Stimulated activated CD4-positive, alpha-beta T cell treated with anti-CD3 and anti-CD28 coated beads, Interleukin-15, amount 100 ng/mL, for 24 hours (primary cell): ENCODE data around the gene WDFY4.

Source experiments
- DNase-seq: peaks from one replicate; pipeline ENCODE4 v3.0.0-alpha.2; 2020

WDFY4 gene

DNA sequence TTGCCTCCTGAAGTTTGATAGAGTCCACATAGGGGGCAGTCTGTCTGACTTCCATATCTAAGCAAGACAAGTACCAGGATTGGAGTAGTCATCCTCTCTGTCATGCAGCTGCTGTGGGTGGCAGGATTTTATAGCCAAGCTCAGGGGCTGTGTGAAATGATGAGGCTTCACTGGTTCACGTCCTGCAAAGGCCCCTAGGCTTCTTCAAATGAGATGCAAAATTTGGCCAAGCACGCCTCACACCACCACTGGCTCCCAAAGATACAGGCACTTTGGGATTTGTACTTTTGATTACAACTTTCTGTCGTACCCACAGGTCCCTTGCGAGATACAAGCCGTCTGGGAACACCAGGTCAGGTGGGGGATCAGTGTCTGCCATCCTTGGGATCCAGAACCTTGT, 67.1 kb downstream of the WDFY4 start:
- no peak for DNase-seq

DNA sequence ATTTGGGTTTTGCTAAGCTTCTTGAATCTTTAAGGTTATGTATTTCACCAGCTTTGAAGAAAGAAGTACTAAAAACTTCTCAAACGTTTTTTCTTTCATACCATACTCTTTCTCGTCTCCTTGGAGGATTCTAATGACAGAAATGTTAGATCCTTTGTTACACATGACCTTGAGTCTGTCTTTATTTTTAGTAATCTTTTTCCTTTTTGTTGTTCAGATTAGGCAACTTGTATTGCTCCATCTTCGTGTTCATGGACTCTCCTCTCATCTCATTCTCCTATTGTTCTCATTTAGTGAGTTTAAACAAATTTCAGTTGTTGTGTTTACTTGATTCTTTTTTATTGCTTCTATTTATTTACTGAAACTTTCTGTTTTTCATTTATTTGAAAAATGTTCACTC, 73.7 kb downstream of the WDFY4 start:
- DNase-seq = no peak

DNA sequence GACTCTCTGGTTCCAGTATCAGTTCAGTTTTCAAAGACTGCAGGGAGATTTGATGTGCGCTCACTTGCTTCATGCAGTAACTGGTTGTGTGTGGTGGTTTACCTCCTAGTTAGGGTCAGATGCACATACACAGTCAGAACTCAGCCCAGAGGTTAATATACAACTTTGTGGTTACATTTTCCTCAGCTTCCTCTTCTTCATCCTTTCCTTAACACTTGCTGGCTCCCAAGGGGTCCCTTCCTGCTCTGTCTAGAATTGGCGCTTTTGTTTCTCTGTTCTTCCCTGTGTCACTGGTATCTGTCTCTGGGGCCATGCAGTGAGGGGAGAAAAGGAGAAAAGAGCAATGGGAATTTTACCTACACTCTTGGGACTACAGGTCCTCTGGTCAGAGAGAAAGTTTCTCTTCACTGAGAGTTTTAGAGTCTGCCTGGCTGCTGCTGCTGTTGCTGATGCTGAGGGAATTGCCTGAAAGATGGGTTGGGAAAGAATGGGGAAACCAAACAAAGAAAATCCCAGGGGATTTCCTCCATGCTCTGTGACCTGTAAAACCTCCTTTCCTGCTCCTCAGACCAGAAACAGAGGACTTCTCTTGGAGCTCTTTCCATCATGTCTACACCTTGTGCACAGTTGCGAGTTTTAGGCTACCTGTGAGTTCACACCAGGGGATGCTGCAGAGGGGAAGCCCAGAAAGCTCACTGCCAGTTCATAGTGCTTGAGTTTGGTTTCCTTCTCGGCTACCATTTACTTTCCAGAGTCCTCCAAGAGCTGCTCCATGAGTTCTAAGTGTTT, 74.6 kb downstream of the WDFY4 start:
- no peak for DNase-seq

DNA sequence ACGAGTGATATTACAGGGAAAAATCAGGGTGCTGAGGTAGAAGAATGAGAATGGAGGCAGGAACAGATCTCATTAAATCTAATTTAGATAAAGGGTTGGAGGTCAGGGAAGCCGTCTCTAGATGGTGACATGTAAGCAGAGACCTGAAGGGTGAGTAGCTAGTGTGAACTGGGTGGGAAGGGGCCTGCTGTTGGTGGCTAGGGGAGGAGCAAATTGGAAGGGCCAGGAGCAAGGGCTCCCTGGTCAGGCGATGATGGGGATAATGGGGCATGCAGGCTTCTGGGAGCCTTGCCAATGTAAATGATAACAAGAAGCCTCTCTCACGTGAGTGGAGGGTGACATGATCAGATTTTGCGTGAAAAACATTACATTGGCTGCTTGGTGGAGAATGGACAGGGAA, 76.3 kb downstream of the WDFY4 start:
- no peak for DNase-seq

DNA sequence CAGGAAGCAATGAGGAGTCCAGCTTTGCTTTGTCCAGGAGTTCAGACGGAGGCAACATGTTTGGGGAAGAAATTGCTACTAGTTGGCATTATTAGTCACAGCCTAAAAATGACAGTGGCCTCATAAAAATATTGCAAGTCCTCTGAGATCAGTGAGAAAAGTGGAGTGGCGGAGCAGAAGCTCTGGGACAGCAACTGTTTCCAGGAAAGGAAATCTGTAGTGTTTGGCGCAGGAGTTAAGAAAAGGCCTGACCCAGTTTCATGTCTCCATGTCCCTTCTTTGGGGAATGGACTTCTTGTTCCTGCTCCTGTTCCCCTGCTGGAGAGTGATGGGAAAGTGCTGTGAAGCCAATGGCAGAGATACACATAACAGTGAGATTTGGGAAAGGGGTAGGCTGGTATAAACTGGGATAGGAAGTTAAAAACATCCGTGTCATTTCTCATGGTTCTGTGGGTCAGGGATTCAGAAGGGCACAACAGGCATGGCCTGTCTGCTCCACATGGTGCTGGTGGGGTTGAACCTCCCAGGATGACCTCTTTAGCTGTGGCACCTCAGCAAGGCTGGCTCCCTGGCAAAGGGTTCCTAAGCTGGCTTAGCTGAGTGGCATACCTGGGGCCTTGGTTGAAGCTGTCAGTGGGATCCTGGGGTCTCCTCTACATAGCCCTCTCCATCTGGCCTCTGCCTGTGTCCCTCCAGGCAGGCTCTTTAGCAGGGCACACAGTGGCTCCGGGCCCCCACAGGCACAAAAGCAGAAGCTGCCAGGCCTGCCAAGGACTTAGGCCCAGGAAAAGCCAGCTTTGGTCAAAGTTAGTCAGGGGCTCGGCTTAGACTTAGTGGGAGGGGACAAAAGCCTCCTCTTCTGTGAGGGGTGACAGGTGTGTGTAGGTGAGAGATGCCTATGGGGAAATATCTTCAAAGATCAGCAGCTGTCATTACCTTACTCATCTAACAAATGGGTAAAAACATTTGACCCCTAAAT, 77.7 kb downstream of the WDFY4 start:
- DNase-seq = no peak

DNA sequence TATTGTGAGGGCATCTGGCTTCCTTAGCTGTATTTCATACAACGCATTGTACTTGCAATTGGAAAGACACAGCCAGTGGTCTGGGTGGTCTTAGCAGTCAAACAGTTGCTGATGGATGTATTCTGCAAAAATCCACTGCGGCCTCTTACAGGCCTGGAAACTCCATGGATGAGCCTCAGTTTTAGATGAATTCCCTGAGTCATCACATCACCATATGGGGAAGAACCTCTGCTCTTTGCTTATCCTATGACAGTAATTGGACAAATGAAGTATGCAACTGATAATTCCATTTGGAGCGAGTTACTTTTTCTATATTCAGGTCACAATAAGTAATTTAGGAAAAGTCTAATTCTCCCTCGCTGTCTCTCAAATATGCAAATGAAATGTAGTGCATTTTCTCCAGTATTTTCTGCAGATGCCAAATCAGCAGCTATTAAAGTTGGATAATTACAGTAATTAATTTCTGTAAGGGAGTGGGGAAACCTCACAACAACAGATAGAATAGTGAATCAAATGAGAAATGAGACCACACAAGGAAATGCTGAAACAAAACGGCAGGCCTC, 78.8 kb downstream of the WDFY4 start:
- no peak for DNase-seq

DNA sequence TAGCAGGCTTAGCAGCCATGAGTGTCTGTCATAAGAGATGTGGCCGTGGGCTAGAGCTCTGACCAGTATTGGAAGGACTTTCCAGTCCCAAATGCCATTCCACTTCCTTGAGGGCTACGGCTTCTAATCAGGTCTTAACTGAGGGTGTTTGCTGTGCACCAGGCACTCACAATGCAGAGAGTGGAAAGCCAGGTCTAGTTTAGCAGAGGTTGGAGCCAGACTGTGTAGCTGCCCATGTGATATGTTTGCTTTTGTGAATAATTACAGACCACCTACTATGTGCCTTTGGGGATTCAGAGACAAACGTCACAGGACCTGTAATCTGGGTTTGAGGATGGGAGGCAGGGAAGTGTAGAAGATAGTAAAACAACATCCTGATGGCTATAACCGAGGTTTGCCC, 79.8 kb downstream of the WDFY4 start:
- no peak for DNase-seq

DNA sequence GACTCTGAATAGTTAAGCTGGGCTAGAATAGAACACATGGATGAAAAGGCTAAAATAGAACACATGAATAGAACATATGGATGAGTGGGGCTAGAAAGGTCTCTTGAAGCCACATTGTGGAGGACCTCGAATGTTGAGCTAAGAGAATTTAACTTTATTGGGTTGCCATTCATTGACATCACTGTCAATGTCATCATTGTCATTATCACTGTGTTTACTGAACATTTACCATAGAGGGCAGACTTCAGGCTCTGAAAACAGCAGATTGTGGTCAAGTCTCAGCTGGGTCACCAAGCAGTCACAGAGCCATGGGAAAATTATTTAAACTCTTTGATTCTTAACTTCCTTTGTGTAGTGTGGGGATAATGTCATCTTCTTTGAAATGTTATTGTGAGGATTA, 80.4 kb downstream of the WDFY4 start:
- DNase-seq = no peak

DNA sequence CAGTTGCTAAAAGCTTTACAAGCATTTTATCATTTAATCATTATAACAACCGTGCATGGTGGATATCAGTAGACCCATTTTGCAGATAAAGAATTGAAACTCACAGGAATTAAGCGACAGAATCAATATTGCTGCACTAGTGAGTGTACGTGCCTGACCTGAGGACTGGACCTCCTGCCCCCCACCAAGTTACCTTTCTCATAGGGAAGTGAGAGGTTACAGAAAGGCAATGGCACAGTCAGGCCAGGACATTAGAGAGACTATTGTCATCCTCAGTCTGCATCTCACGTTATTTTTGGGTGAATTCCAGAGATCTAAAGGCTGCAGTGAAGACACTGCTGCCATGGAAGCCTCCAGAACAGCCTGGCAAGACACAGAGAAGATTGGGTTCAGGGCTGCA, 80.9 kb downstream of the WDFY4 start:
- no peak for DNase-seq

DNA sequence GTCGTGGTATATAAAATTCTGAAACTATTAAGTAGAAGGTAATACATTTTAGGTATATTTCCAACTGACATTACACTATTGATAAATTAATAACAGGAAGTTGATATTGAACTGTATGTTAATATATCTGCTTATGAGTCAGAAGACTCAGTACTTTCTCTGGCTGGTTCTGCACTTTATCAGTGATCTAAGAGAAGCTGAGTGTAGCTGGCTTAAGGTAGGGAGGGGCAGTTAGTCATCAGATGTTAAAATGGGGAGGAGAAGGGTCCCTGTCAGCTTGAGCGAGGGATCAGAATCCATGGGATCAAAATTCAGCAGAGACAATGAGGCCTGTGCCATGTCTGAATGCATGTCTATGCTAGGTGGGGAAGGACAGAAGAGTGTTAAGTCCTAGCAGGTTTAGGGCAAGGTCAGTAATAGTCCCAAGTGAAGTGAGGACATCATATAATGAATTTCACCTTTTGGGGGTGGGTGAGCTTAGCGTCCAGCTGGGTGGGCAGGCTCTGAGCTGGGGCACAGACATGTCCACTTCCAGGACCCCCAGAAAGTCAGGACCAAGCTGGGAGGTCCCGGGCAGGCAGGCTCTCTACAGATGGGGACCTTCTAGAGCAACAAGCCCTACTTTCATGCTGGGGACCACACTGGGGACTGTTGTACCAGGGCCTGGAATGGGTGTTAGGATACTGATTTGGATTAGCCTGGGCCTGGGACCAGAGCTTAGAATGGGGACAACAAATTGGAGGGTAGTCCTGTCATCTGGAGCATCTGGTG, 82.9 kb downstream of the WDFY4 start:
- no peak for DNase-seq

DNA sequence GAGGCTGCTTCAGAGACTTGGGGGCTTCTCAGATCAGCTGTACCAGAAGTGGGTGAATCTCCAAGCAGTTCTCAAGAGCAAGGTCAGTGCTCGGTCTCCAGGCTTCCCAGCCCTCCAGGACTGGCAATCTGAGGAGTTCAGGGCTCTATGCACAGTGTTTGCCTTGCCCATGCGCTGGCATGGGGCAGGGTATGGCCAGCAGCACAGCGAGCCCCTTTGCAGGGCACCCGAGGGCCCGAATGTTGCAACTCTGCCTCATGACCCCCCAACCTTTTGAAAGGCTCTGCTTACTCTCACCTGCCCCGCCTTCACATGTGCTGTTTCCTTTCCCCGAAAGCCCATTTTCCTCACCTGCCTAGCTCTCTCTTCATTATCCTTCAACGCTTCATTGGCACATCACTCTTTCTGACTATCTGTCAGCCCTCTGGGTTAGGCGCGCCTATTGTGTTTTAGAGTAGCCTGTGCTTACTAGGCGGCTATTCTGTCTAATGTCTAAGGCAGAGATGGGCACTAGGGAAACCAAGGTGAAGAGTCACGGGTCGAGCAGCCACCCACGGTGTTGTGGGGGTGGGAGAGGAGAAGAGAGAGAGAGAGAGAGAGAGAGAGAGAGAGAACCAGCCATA, 83.6 kb downstream of the WDFY4 start:
- DNase-seq = no peak

DNA sequence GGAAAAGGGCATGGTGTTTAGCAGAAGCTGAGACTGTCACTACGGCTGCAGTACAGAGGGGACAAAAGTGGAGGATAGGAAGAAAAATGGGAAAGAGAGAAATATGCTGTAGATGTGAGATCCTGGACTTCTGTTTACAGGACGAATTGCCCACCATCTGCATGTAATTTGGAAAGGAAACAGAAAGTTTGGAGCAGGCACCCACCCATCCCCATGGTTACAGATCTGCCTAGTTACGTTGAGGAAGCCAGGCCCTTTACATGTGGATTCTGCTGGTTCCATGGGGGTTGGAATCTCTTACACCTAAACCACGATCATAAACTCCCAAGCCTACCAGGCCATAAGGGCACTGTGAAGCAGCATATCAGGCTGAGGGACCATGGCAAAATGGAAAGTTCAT, 84.3 kb downstream of the WDFY4 start:
- no peak for DNase-seq

DNA sequence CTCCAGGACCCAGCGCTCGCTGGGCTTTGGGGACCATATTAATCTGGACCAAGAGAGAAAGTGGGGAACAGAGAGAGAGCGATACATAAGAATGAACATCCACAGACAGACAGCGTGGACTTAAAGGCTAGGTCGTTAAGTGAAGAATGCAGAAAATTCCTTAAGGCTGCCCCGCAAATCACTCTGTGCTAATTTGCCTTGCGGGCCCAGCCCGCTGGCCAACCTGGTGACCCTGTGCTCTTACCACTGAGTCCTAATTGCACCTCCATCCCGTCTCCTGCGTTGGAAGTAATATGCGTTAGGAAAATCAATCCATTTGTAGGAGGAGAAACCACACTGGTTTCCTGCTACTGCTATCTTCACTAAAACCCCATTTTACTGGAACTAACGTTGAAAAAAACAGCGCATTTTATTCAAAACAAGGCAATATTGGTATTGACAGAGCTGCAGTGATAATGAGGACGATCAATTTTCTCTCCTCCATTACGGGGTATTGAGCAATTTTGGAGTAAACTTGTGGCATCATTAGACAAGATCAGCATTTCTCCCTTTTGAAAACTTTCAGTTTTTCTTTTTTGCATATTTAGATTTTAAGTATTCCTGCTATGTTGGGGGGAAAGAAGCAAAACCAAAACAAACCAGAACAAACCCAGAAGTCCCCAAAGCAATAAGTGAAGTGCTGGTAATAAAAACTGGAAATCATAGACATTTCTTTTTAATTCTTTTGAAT, 85.2 kb downstream of the WDFY4 start:
- DNase-seq = no peak

DNA sequence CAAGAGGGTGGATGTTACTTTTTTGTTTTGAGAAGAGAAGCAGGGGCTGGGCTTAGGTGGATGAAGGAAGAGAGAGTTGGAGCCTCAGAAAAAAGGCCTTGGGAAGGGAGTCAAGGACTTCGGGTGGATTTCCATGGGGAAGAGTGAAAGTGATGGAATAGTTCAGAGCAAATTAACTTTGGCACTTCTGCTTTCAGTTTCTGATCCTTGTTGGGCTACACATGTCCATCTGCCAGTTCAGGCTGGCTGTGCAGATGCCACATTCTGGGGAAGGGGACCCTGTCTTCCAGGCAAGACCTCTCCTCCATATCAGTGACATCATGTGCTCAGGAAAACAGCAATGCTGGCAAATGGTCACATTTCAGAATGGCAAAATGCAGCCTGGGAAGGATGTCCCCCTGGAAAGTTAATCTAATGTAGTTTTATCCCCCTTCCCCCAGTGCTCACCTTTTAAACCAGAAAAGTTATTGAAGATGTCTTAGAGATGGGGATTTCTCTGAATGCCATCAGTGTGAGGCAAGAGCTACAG, 86.0 kb downstream of the WDFY4 start:
- DNase-seq = no peak

DNA sequence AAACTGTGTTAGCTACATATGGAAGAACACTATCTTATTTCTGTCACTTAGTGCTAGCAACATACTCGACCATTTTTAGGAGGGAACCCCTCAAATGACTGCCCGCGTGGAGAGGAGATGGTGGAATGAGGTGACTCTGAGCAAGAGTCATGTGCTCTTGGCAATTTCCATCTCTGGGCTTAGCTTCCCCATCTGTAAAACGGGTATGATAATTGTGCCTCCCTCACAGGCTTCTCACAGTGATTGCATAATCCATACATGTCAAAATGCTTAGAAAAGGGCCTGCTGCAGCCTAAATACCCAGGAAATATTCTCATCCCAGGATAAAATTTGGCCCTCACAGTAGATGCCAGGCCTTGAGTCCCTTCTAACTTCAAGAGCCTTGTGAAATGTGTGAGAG, 86.6 kb downstream of the WDFY4 start:
- no peak for DNase-seq

DNA sequence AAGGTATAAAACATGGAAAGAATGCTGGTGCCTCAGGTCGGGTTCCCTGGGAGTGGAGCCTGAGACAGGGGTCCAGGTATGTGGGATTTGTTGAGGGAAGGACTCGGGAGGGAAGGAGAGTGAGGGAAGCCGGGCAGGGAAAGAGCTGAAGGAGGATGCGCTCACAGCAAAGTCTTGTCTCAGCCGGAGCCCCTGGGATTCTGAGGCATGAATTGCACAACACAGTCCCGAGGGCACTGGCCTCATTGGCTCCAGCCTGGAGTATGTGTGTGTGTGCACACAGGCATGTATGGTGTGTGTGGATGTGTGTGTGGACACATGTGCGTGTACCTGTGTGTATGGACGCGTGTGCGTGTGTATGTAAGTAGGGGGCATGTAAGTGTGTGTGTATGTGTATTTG, 87.4 kb downstream of the WDFY4 start:
- DNase-seq = no peak

DNA sequence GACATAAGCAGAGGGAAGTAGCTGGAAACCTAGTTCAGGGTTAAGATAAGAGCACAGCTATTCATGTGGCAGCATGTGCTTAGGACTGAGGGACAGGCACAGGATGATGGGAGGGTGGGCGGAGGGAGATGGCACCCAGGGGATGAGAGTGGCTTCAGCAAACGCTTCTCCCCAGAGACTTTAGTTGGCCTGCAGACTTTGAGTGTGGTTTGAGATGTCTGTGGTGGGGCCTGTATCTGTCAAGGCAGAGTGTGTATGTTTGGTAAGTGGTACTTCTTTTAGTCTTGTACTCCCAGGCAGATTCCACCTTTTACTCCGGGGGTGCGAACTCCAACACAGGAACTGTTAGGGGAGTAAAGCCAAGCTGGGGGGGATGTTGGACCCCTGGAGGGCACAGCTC, 88.9 kb downstream of the WDFY4 start:
- DNase-seq = no peak

DNA sequence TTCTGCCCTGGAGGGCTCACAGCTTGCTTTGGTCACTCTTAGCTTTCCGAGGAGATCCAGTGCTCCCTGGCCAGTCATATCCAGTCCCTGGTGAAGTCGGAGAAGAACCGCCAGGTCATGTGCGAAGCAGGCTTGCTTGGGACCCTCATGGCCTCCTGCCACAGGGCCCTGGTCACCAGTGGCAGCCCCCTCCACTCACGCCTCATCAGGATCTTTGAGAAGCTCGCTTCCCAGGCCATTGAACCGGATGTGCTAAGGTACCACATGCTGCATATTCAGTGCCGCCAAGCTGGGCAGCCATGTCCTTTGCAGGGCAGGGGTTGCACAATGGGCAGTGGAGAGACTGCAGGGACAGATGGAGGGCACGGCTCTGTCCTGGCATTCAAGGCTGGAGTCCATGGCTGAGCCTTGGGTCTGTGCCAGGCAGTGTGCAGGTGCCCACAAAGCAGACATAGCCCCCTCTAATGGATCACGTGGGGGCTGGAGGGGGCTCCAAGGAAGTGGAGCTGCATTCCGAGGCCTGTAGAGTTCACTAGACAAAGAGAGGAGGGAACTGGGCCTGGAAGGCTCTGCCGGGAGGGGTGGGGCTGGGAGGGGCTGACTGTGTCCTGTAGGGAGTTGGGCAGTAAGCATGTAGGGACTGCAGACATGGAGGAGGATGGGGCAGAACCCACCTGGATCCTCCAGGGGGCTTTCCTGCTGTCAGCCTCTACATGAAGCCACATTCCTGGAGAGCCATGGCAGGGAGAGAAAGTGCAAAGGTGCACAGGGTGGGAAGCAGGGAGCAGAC, 89.9 kb downstream of the WDFY4 start:
- no peak for DNase-seq

DNA sequence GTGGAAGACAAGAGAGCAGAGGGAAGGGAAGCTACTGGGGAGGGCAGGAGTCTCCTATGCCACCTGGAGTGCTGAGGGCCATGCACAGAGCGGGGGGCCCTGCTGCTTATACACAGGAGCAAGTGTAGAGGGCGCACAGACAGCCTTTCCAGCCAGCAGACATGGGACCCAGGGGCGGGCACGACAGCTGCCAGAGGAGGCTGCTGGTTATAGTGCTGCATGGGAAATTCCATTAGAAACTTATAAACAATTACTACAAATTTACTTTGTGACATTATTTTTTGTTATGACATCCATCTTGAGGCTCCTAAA, 90.5 kb downstream of the WDFY4 start:
- no peak for DNase-seq

DNA sequence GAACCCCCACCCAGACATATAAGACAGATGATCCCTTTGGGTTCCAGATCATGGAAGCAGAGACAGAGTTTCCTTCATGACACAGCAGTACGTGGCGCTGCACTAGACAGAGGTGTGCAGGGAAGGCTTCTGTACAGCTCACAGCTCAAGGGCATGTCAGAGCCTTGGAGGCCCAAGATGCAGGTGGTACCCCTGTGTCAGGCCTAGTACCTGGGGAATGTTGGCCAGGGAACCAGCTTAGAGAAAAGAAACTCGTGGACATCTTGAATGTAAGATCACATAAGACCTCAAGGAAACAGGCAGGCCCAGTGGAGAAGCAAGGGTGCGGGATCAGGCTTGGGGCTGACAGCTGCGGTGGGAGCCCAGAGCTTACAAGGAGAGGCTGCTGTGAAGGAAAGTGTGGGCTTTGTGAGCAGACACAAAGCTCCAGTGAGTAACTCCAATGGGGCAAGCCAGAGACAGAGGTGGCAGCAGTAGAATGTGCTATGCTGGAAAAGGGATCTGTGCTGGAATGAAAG, 91.4 kb downstream of the WDFY4 start:
- DNase-seq = no peak

DNA sequence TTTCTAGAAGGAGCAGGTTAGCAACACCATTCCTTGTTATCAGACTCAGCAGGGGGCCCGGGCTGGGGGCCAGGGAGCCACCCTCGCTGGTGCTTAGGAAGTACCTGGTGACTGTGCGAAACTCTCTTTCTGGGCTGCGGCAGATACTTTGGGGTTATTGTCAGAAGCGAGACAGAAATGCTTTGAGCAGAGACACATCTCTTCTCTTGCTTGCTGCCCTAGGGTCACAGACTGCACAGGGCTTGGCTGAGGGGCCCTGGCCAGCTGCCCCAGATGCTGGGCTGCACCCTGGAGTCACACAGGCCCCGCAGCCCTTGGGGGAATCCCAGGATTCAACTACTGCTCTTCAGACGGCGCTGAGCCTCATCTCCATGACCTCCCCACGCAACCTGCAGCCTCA, 91.9 kb downstream of the WDFY4 start:
- no peak for DNase-seq
